MM.1S (cell line): ENCODE measurements around the gene DHRS7B.
"Not testable (repeated sequence)": the region's sequence is repeated elsewhere in the genome, so short reads cannot be mapped to it uniquely, and the experiment has no call there.

ENCODE experiments used
- DNase-seq: peaks from one replicate; pipeline ENCODE4 v3.0.0-alpha.2; 2015
- H2AFZ ChIP-seq: fragments of 300-600 bp; sonication (generic); 2 replicates; pipeline ENCODE4 v1.6.0; 2016; ENCODE audit warnings: antibody characterized with exemption, low read length
- H3F3A ChIP-seq: fragments of 300-600 bp; sonication (generic); 2 replicates; pipeline ENCODE4 v1.6.1; 2016; ENCODE audit warnings: mild to moderate bottlenecking, antibody characterized with exemption, low read length, moderate library complexity, mixed read lengths; ENCODE audit not compliant: insufficient read depth
- H3K27ac ChIP-seq: fragments of 300-600 bp; sonication (generic); 2 replicates; pipeline ENCODE4 v1.5.1; 2016; ENCODE audit warnings: mild to moderate bottlenecking, low read length
- H3K27me3 ChIP-seq: fragments of 300-600 bp; sonication (generic); replicated peaks from 2 replicates; pipeline ENCODE4 v1.6.0; 2016; ENCODE audit warnings: low read length; ENCODE audit not compliant: insufficient read depth
- H3K36me3 ChIP-seq: fragments of 300-600 bp; sonication (generic); replicated peaks from 2 replicates; pipeline ENCODE4 v1.6.1; 2016; ENCODE audit warnings: mild to moderate bottlenecking, low read length, mixed read lengths; ENCODE audit not compliant: insufficient read depth
- H3K4me1 ChIP-seq: fragments of 300-600 bp; sonication (generic); 2 replicates; pipeline ENCODE4 v1.6.1; 2016; ENCODE audit warnings: low read length, mixed read lengths
- H3K4me2 ChIP-seq: fragments of 300-600 bp; sonication (generic); 2 replicates; pipeline ENCODE4 v1.6.0; 2016; ENCODE audit warnings: low read depth, low read length
- H3K4me3 ChIP-seq: fragments of 300-600 bp; sonication (generic); 2 replicates; pipeline ENCODE4 v1.5.1; 2016; ENCODE audit warnings: low read length, mixed read lengths
- H3K79me2 ChIP-seq: fragments of 300-600 bp; sonication (generic); 2 replicates; pipeline ENCODE4 v1.6.1; 2016; ENCODE audit warnings: mixed run types, low read length, mixed read lengths
- H3K9ac ChIP-seq: fragments of 300-600 bp; sonication (generic); 2 replicates; pipeline ENCODE4 v1.6.1; 2016; ENCODE audit warnings: low read length, mixed read lengths
- H3K9me2 ChIP-seq: fragments of 300-600 bp; sonication (generic); replicated peaks from 2 replicates; pipeline ENCODE4 v1.6.1; 2016; ENCODE audit warnings: mild to moderate bottlenecking, low read length, mixed read lengths; ENCODE audit not compliant: insufficient read depth
- H3K9me3 ChIP-seq: fragments of 300-600 bp; sonication (generic); replicated peaks from 2 replicates; pipeline ENCODE4 v1.6.1; 2016; ENCODE audit warnings: mild to moderate bottlenecking, low read length, mixed read lengths; ENCODE audit not compliant: insufficient read depth
- H4K20me1 ChIP-seq: fragments of 300-600 bp; sonication (generic); 2 replicates; pipeline ENCODE4 v1.6.1; 2016; ENCODE audit warnings: mild to moderate bottlenecking, low read length, moderate library complexity, mixed read lengths; ENCODE audit not compliant: insufficient read depth
- CTCF ChIP-seq: fragments of 300-600 bp; sonication (generic); IDR thresholded peaks from 2 replicates; pipeline ENCODE4 v1.5.1; 2016; ENCODE audit warnings: antibody characterized with exemption, low read length, mixed read lengths
- EZH2 ChIP-seq: fragments of 300-600 bp; sonication (generic); optimal IDR thresholded peaks from 2 replicates; pipeline ENCODE3; 2017; ENCODE audit warnings: low read depth, mild to moderate bottlenecking, antibody characterized with exemption, low read length, mixed read lengths
- EZH2phosphoT487 ChIP-seq: fragments of 300-600 bp; sonication (generic); IDR thresholded peaks from 2 replicates; pipeline ENCODE4 v1.6.1; 2018; ENCODE audit warnings: antibody characterized with exemption, low read length

Gene DHRS7B

GRCh38 chr17:21105064-21105894, 21.5 kb upstream of the DHRS7B start:
- H3K9me3 ChIP-seq: no peaks in the 10 kb centered on the region
- H3K27ac ChIP-seq: no peak overlapping the region
- H3K4me2 ChIP-seq: no peak overlapping the region
- H3K4me3 ChIP-seq: no peak overlapping the region
- H3K79me2 ChIP-seq: no peaks in the 10 kb centered on the region
- TF ChIP-seq CTCF (no peak), EZH2 (no peak), EZH2phosphoT487 (no peak)
- no peaks in the 10 kb centered on the region for H3K36me3 ChIP-seq
- no peak for DNase-seq
- no peaks in the 10 kb centered on the region for H3F3A ChIP-seq
- no peak overlapping the region for H2AFZ ChIP-seq
- no peaks in the 10 kb centered on the region for H4K20me1 ChIP-seq
- H3K27me3 ChIP-seq: no peaks in the 10 kb centered on the region
- H3K9me2 ChIP-seq: no peaks in the 10 kb centered on the region
- no peak overlapping the region for H3K9ac ChIP-seq
- no peaks in the 10 kb centered on the region for H3K4me1 ChIP-seq

GRCh38 chr17:21106316-21106715, 20.4 kb upstream of the DHRS7B start:
- H3K9me3 ChIP-seq: no peaks in the 10 kb centered on the region
- DNase-seq: no peak
- no peaks in the 10 kb centered on the region for H3K9me2 ChIP-seq
- TF ChIP-seq EZH2 (no peak), CTCF (no peak), EZH2phosphoT487 (no peak)
- no peaks in the 10 kb centered on the region for H3K36me3 ChIP-seq
- H3K4me3 ChIP-seq: no peak overlapping the region
- H2AFZ ChIP-seq: no peak overlapping the region
- H3K27me3 ChIP-seq: no peaks in the 10 kb centered on the region
- H3K27ac ChIP-seq: no peak overlapping the region
- no peaks in the 10 kb centered on the region for H3F3A ChIP-seq
- H4K20me1 ChIP-seq: no peaks in the 10 kb centered on the region
- no peaks in the 10 kb centered on the region for H3K79me2 ChIP-seq
- no peaks in the 10 kb centered on the region for H3K4me1 ChIP-seq
- H3K9ac ChIP-seq: no peak overlapping the region
- no peak overlapping the region for H3K4me2 ChIP-seq

- DNase-seq, H3K79me2 ChIP-seq, H3K9me2 ChIP-seq, H3K27me3 ChIP-seq, H3F3A ChIP-seq, H3K4me2 ChIP-seq, H3K4me3 ChIP-seq, H2AFZ ChIP-seq, H3K9me3 ChIP-seq, H3K27ac ChIP-seq, H3K36me3 ChIP-seq, H4K20me1 ChIP-seq, H3K9ac ChIP-seq, H3K4me1 ChIP-seq: not testable (repeated sequence)
These were observed 19.6 kb upstream of the DHRS7B start for GRCh38 chr17:21107067-21107650.

- no peaks in the 10 kb centered on the region for H3K9me3 ChIP-seq
- no peaks in the 10 kb centered on the region for H3K36me3 ChIP-seq
- no peak overlapping the region for H3K4me3 ChIP-seq
- H3K4me1 ChIP-seq: no peaks in the 10 kb centered on the region
- H2AFZ ChIP-seq: no peak overlapping the region
- H3K27ac ChIP-seq: no peak overlapping the region
- no peak for DNase-seq
- no peak overlapping the region for H3K9ac ChIP-seq
- H3K9me2 ChIP-seq: no peaks in the 10 kb centered on the region
- no peaks in the 10 kb centered on the region for H4K20me1 ChIP-seq
- no peaks in the 10 kb centered on the region for H3F3A ChIP-seq
- no peaks in the 10 kb centered on the region for H3K27me3 ChIP-seq
- no peak overlapping the region for H3K4me2 ChIP-seq
- TF ChIP-seq EZH2 (no peak), CTCF (no peak), EZH2phosphoT487 (no peak)
- no peaks in the 10 kb centered on the region for H3K79me2 ChIP-seq
These were observed 18.1 kb upstream of the DHRS7B start for GRCh38 chr17:21108651-21109050.
